NT2/D1 (cell line): Measurements from ENCODE around the gene C1orf115.

ENCODE experiments used
- DNase-seq: peaks from one replicate; pipeline ENCODE4 v3.0.0-alpha.2; 2011; ENCODE audit warnings: low read depth, low spot score
- H3K27me3 ChIP-seq: 2 replicates; pipeline ENCODE4 v1.6.0; 2011; ENCODE audit warnings: mild to moderate bottlenecking; ENCODE audit not compliant: insufficient read length, insufficient read depth
- H3K36me3 ChIP-seq: 2 replicates; pipeline ENCODE4 v1.6.1; 2011; ENCODE audit warnings: mild to moderate bottlenecking, low read length, mixed read lengths; ENCODE audit not compliant: insufficient read depth, insufficient read length
- H3K4me1 ChIP-seq: 2 replicates; pipeline ENCODE4 v1.5.1; 2011; ENCODE audit not compliant: insufficient read depth, insufficient read length
- H3K4me3 ChIP-seq: 2 replicates; pipeline ENCODE4 v1.5.1; 2011; ENCODE audit warnings: low read depth; ENCODE audit not compliant: insufficient read length
- H3K9ac ChIP-seq: 2 replicates; pipeline ENCODE4 v1.6.0; 2011; ENCODE audit warnings: low read depth; ENCODE audit not compliant: insufficient read length
- H3K9me3 ChIP-seq: 2 replicates; pipeline ENCODE4 v1.5.1; 2011; ENCODE audit warnings: mild to moderate bottlenecking, low read length; ENCODE audit not compliant: insufficient read depth
- SUZ12 ChIP-seq: IDR thresholded peaks from 2 replicates; pipeline ENCODE4 v1.6.1; 2011; ENCODE audit not compliant: insufficient read length, insufficient read depth; ENCODE audit errors: extremely low read depth
- YY1 ChIP-seq: IDR thresholded peaks from 2 replicates; pipeline ENCODE4 v1.6.1; 2011; ENCODE audit not compliant: insufficient read length, insufficient read depth
- ZNF274 ChIP-seq: IDR thresholded peaks from 2 replicates; pipeline ENCODE4 v1.6.1; 2011; ENCODE audit warnings: mild to moderate bottlenecking, low read depth, low read length

Gene C1orf115

GRCh38 chr1:220701974-220702373 is 11.8 kb downstream of the C1orf115 start:
- Histone ChIP-seq H3K27me3 (no peaks in the 10 kb centered on the region), H3K9me3 (peaks cover 4% of the 10 kb centered on the region; the same call in 1 of the 2 replicates), H3K9ac (no peak overlapping the region), H3K36me3 (no peaks in the 10 kb centered on the region), H3K4me3 (no peak overlapping the region), H3K4me1 (peaks cover 21% of the 10 kb centered on the region)
- no peak for DNase-seq
- TF ChIP-seq YY1 (no peak), SUZ12 (no peak), ZNF274 (no peak)

GRCh38 chr1:220702733-220703270 is 12.6 kb downstream of the C1orf115 start:
- H3K27me3 ChIP-seq: no peaks in the 10 kb centered on the region
- H3K9me3 ChIP-seq: 0 out of 2 replicates have a peak, but pooled peaks cover under 1% of the 10 kb centered on the region
- peaks cover 21% of the 10 kb centered on the region for H3K4me1 ChIP-seq
- no peak overlapping the region for H3K4me3 ChIP-seq
- H3K9ac ChIP-seq: peak overlapping the region; percentile 24
- no peak for DNase-seq
- TF ChIP-seq YY1: no peak
- TF ChIP-seq ZNF274: no peak
- TF ChIP-seq SUZ12: no peak
- no peaks in the 10 kb centered on the region for H3K36me3 ChIP-seq

- H3K9me3 ChIP-seq: no peaks in the 10 kb centered on the region
- H3K9ac ChIP-seq: peak overlapping the region; percentile 24
- H3K4me1 ChIP-seq: peaks cover 21% of the 10 kb centered on the region
- no peaks in the 10 kb centered on the region for H3K36me3 ChIP-seq
- H3K27me3 ChIP-seq: no peaks in the 10 kb centered on the region
- H3K4me3 ChIP-seq: no peak overlapping the region
- no peak for TF ChIP-seq YY1
- no peak for TF ChIP-seq SUZ12
- TF ChIP-seq ZNF274: no peak
- no peak for DNase-seq
These were observed 13.1 kb downstream of the C1orf115 start for GRCh38 chr1:220703305-220703704.

- H3K4me1 ChIP-seq: peaks cover 14% of the 10 kb centered on the region
- no peak for TF ChIP-seq ZNF274
- TF ChIP-seq SUZ12: no peak
- TF ChIP-seq YY1: no peak
- no peaks in the 10 kb centered on the region for H3K9me3 ChIP-seq
- H3K9ac ChIP-seq: peak overlapping the region; percentile 46
- no peaks in the 10 kb centered on the region for H3K36me3 ChIP-seq
- no peaks in the 10 kb centered on the region for H3K27me3 ChIP-seq
- no peak for DNase-seq
- H3K4me3 ChIP-seq: no peak overlapping the region
These were observed 15.6 kb downstream of the C1orf115 start for GRCh38 chr1:220705782-220706181.

GRCh38 chr1:220706480-220706879 is 16.3 kb downstream of the C1orf115 start:
- Histone ChIP-seq H3K4me3 (no peak overlapping the region), H3K27me3 (no peaks in the 10 kb centered on the region), H3K4me1 (peaks cover 14% of the 10 kb centered on the region), H3K9me3 (no peaks in the 10 kb centered on the region), H3K9ac (no peak overlapping the region), H3K36me3 (no peaks in the 10 kb centered on the region)
- TF ChIP-seq SUZ12: no peak
- no peak for TF ChIP-seq YY1
- no peak for TF ChIP-seq ZNF274
- no peak for DNase-seq

- no peak for DNase-seq
- Histone ChIP-seq H3K36me3 (no peaks in the 10 kb centered on the region), H3K4me3 (no peak overlapping the region), H3K9ac (no peak overlapping the region), H3K27me3 (no peaks in the 10 kb centered on the region), H3K9me3 (no peaks in the 10 kb centered on the region), H3K4me1 (peaks cover 14% of the 10 kb centered on the region)
- TF ChIP-seq ZNF274 (no peak), YY1 (no peak), SUZ12 (no peak)
These were observed 17.0 kb downstream of the C1orf115 start for GRCh38 chr1:220707160-220707559.

- no peak overlapping the region for H3K9ac ChIP-seq
- no peak for DNase-seq
- no peaks in the 10 kb centered on the region for H3K9me3 ChIP-seq
- TF ChIP-seq YY1 (no peak), ZNF274 (no peak), SUZ12 (no peak)
- no peaks in the 10 kb centered on the region for H3K27me3 ChIP-seq
- no peak overlapping the region for H3K4me3 ChIP-seq
- peaks cover 14% of the 10 kb centered on the region for H3K4me1 ChIP-seq
- H3K36me3 ChIP-seq: no peaks in the 10 kb centered on the region
These were observed 18.1 kb downstream of the C1orf115 start for GRCh38 chr1:220708244-220708643.
